GM21447 (cell line): ENCODE results near the gene DDO.
"Not testable (repeated sequence)": the region's sequence is repeated elsewhere in the genome, so short reads cannot be mapped to it uniquely, and the experiment has no call there.

Experiments
- ATAC-seq: cut with Tn5 transposase; IDR thresholded peaks from one replicate; pipeline ENCODE4 v1.9.1; 2021; ENCODE audit not compliant: unreplicated experiment

Gene DDO

GRCh38 chr6:110415086-110415916, at the start of gene DDO:
Gene DDO, minus strand, starts transcription at chr6:110415575. Its CDS starts 2,113 bp downstream, at chr6:110413462.
- ATAC-seq, result no peak

- no peak for ATAC-seq
Measured at GRCh38 chr6:110462884-110463481, 47.6 kb upstream of the DDO start.

- ATAC-seq, result no peak
Measured at GRCh38 chr6:110461376-110461775, 46.0 kb upstream of the DDO start.

GRCh38 chr6:110459137-110459536, 43.8 kb upstream of the DDO start:
- no peak for ATAC-seq

- no peak for ATAC-seq
Measured at GRCh38 chr6:110458476-110458875, 43.1 kb upstream of the DDO start.

GRCh38 chr6:110457567-110458175, 42.3 kb upstream of the DDO start:
- ATAC-seq, result not testable (repeated sequence)

- ATAC-seq, result no peak
Measured at GRCh38 chr6:110456694-110457093, 41.3 kb upstream of the DDO start.

- no peak for ATAC-seq
Measured at GRCh38 chr6:110449541-110449895, 34.1 kb upstream of the DDO start.

- no peak for ATAC-seq
Measured at GRCh38 chr6:110448846-110449540, 33.6 kb upstream of the DDO start.

GRCh38 chr6:110447761-110448160, 32.4 kb upstream of the DDO start:
- ATAC-seq, result no peak

- no peak for ATAC-seq
Measured at GRCh38 chr6:110446405-110446804, 31.0 kb upstream of the DDO start.

- ATAC-seq, result no peak
Measured at GRCh38 chr6:110440026-110440425, 24.7 kb upstream of the DDO start.

- no peak for ATAC-seq
Measured at GRCh38 chr6:110439356-110439755, 24.0 kb upstream of the DDO start.

GRCh38 chr6:110434961-110435602, 19.7 kb upstream of the DDO start:
- no peak for ATAC-seq

- no peak for ATAC-seq
Measured at GRCh38 chr6:110432285-110432900, 17.0 kb upstream of the DDO start.

- ATAC-seq, result no peak
Measured at GRCh38 chr6:110430741-110431140, 15.4 kb upstream of the DDO start.

GRCh38 chr6:110430236-110430635, 14.9 kb upstream of the DDO start:
- no peak for ATAC-seq

- ATAC-seq, result no peak
Measured at GRCh38 chr6:110428153-110428552, 12.8 kb upstream of the DDO start.

- ATAC-seq, result no peak
Measured at GRCh38 chr6:110425816-110426215, 10.4 kb upstream of the DDO start.

GRCh38 chr6:110422444-110422822, 7.1 kb upstream of the DDO start:
- ATAC-seq, result no peak
